Central memory CD4-positive, alpha-beta T cell (primary cell): ENCODE data around the gene UMODL1.
A peak's percentile ranks its signal among the peaks of the same experiment; 100 is the strongest.
"Not testable (repeated sequence)": the region's sequence is repeated elsewhere in the genome, so short reads cannot be mapped to it uniquely, and the experiment has no call there.

ENCODE experiments used
- DNase-seq: peaks from one replicate; pipeline ENCODE4 v3.0.0; 2022

Gene UMODL1

DNA sequence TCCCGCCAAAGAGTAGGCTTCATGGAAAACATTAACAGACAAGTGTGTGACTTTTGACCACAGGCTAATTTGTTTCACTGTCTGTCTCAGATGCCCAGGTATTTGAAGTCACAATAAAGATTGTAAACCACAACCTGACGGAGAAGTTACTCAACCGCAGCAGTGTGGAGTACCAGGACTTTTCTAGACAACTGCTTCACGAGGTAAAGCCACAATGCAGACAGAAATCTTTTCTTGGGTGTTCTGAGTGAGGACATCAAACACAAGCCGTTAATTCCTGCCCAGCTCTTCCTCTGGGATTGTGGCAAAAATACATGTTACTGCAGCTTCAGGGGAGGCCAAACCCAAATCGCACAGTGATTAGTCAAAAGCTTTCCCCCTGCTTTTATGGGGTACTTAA lies 31.0 kb downstream of the UMODL1 start:
- DNase-seq = no peak

GRCh38 chr21:42102526-42102925 lies 31.4 kb downstream of the UMODL1 start:
- DNase-seq = no peak

- no peak for DNase-seq
Measured at GRCh38 chr21:42102991-42103390, 31.9 kb downstream of the UMODL1 start.

- DNase-seq = no peak
Measured at GRCh38 chr21:42103843-42104242, 32.7 kb downstream of the UMODL1 start.

DNA sequence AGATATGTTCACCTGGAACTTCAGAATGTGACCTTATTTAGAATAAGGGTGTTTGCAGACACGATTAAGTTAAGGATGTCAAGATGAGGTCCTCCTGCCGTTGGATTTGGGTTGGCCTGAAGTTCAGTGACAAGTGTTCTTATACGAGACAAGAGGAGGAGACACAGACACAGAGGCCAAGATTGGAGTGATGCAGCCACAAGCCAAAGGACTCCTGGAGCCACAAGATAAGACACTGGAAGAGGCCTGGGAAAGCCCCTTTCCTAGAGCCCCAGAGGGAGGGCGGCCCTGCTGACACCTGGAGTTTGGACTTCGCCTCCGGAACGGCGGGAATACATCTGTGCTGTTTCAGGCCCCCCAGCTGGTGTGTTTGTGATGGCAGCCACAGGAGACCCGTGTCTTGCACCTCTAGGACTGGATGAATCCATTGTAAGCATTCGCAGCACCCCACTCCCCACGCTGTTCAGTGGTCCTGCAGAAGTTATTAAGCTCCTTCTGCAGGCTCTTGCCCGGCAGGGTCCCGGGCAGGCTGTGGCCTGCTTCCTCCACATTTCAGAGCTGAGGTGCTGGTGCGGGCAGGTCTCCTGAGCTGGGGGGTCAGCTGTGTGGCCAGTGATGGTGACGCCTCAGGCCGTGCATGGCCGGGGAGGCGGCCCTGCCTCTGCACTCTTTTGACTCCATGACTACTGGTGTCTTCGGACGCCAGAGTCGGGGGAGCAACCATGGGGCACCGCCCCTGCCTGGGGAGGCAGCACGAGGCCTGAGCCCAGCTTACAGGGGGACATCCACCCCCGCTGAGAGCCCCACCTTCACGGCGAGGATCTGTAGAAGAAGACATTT lies 34.6 kb downstream of the UMODL1 start:
- DNase-seq = no peak

DNA sequence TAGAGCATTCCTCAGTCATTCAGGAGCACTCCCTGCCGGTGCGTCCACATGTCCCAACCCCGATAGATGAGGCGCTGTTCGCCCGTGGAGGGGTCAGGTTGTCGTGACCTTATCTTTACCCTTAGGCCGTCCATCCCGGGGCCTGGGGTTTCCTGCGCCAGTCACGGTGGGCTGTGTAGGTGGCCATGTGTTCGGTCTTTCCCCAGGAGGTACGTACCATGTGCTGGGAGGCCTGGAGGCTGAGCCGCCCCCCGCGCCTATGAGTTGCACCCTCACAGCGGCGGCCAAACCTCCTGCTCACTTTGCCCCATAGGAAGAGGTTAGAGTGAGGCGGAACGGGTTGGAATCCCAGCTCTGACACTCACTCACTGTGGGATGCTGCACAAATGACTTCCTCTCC lies 35.3 kb downstream of the UMODL1 start:
- DNase-seq = no peak

DNA sequence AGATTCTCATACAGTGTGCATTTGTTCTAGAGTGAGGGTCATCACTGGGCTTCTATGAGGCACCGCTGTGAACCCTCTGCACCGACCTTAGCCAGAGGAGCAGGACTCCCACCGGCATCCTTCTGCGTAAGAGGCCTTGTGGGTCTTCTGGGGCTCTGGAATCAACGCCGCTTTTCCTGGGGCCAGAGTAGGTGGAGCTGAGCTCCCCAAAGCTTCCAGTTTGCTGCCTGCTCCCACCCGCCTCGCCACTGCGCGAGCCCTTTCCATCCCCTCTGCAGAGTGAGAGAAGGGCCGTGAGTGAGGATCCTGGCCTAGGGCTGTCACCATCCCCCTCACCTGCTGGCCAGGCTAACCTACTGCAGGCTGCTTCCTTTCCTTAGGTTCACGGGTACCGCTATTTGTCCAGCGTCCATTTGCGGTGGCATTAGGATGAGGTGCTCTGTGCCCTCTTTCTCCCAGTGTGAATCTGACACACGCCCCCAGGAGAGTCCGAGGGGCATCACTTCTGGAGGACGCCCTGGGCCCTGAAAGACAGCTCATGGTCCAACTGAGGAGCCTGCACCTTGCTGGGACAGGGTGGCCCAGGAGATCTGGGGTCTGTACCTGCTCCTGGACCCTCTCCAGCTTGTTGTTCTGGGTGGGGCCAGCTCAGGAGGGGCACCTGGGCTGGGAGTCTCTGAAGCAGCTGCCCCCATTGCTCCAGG lies 36.2 kb downstream of the UMODL1 start:
- DNase-seq = no peak

GRCh38 chr21:42107881-42108553 lies 36.9 kb downstream of the UMODL1 start:
- peak; percentile 60 for DNase-seq

- DNase-seq = no peak
Measured at GRCh38 chr21:42108554-42109340, 37.6 kb downstream of the UMODL1 start.

- no peak for DNase-seq
Measured at GRCh38 chr21:42109473-42109872, 38.4 kb downstream of the UMODL1 start.

- no peak for DNase-seq
Measured at GRCh38 chr21:42109873-42110525, 38.9 kb downstream of the UMODL1 start.

GRCh38 chr21:42110691-42111469 lies 39.8 kb downstream of the UMODL1 start:
- DNase-seq = no peak

- no peak for DNase-seq
Measured at GRCh38 chr21:42111470-42111743, 40.3 kb downstream of the UMODL1 start.

DNA sequence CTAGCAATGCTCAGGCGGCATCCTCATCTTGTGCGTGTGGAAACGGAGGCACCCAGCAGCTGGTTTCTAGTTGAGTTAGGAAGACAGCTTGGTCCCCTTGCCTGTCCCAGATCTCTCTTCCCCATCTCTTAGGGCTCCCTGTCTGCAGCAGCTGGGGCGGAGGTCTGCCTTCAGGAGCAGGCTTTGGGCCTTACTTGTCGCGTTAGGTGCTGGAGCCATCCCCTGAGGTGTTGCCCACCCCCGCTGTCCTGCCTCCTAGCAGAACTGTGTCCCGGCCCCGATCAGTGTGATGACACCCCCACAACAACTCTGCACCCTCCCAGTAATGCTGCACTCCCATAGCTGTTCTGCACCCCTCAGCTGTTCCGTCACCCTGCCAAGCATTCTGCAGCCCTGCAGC lies 40.7 kb downstream of the UMODL1 start:
- no peak for DNase-seq

GRCh38 chr21:42112238-42112637 lies 41.1 kb downstream of the UMODL1 start:
- DNase-seq = no peak

DNA sequence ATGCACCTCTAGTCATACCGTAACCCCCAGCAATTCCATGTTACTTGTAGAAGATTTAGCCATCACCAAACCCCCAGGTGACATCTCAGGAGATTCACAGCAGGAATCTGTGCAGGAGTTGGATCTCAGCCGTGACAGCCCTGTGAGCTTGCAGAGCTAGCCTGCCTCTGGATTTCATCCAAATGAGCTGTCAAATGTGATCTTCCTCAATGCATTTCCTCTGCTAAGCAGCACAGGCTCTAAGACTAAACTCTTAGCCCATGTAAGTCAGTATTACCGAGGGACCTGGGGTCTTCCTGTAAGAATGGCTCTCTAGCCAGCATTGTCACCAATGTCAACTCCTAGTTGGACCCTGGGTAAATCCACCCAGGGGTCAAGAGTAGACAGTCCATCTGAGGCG lies 41.7 kb downstream of the UMODL1 start:
- no peak for DNase-seq

- DNase-seq = no peak
Measured at GRCh38 chr21:42113926-42114409, 42.9 kb downstream of the UMODL1 start.

GRCh38 chr21:42114646-42115045 lies 43.5 kb downstream of the UMODL1 start:
- DNase-seq = no peak

GRCh38 chr21:42115136-42115683 lies 44.1 kb downstream of the UMODL1 start:
- no peak for DNase-seq

- not testable (repeated sequence) for DNase-seq
Measured at GRCh38 chr21:42116551-42116950, 45.4 kb downstream of the UMODL1 start.
